ENCODE measurements around the gene APOF.
"Not testable (repeated sequence)": the region's sequence is repeated elsewhere in the genome, so short reads cannot be mapped to it uniquely, and the experiment has no call there.

Gene APOF

GRCh38 chr12:56366948-56367347 is 4.3 kb upstream of the APOF start:
- Histone ChIP-seq H3K4me3 (ENCODE audit: low read length) (no peak overlapping the region), H3K27me3 (ENCODE audit: control insufficient read depth, insufficient read depth, low read length) (no peaks in the 10 kb centered on the region), H3K4me1 (ENCODE audit: control insufficient read depth, insufficient read depth, low read length) (no peaks in the 10 kb centered on the region), H3K9me3 (ENCODE audit: control insufficient read depth, insufficient read depth, low read length) (no peaks in the 10 kb centered on the region), H3K27ac (ENCODE audit: low read length) (no peak overlapping the region), H3K36me3 (ENCODE audit: control insufficient read depth, insufficient read depth, low read length) (no peaks in the 10 kb centered on the region)
- no peak for DNase-seq (ENCODE audit: low read depth, low spot score)
- WGBS (ENCODE audit: insufficient coverage, insufficient read length) = no CpG with 5 or more reads among the region's 3 CpGs

GRCh38 chr12:56361487-56362129 is 1.0 kb downstream of the APOF start:
- H3K4me1 ChIP-seq (ENCODE audit: control insufficient read depth, insufficient read depth, low read length) = 0 out of 2 replicates have a peak, but pooled peaks cover 1% of the 10 kb centered on the region
- H3K27ac ChIP-seq (ENCODE audit: low read length) = no peak overlapping the region
- no peaks in the 10 kb centered on the region for H3K36me3 ChIP-seq (ENCODE audit: control insufficient read depth, insufficient read depth, low read length)
- H3K4me3 ChIP-seq (ENCODE audit: low read length) = no peak overlapping the region
- no peaks in the 10 kb centered on the region for H3K9me3 ChIP-seq (ENCODE audit: control insufficient read depth, insufficient read depth, low read length)
- no peaks in the 10 kb centered on the region for H3K27me3 ChIP-seq (ENCODE audit: control insufficient read depth, insufficient read depth, low read length)
- DNase-seq (ENCODE audit: low read depth, low spot score) = no peak
- WGBS (ENCODE audit: insufficient coverage, insufficient read length) = no CpG with 5 or more reads among the region's 8 CpGs

- peaks cover 12% of the 10 kb centered on the region; the same call in 1 of the 2 replicates for H3K36me3 ChIP-seq (ENCODE audit: control insufficient read depth, insufficient read depth, low read length)
- no CpG with 5 or more reads among the region's 54 CpGs for WGBS (ENCODE audit: insufficient coverage, insufficient read length)
- 0 out of 2 replicates have a peak, but pooled peaks cover 1% of the 10 kb centered on the region for H3K4me1 ChIP-seq (ENCODE audit: control insufficient read depth, insufficient read depth, low read length)
- peak within 1 kb of the TSS; percentile 88 for H3K4me3 ChIP-seq (ENCODE audit: low read length)
- no peaks in the 10 kb centered on the region for H3K27me3 ChIP-seq (ENCODE audit: control insufficient read depth, insufficient read depth, low read length)
- DNase-seq (ENCODE audit: low read depth, low spot score) = peak; percentile 99
- H3K9me3 ChIP-seq (ENCODE audit: control insufficient read depth, insufficient read depth, low read length) = no peaks in the 10 kb centered on the region
- no peak within 1 kb of the TSS for H3K27ac ChIP-seq (ENCODE audit: low read length)
Observed at GRCh38 chr12:56359851-56360767, 2.5 kb downstream of the APOF start, which contains the start of gene STAT2. Gene STAT2, minus strand, starts transcription at chr12:56360107. Its CDS starts 3,536 bp downstream, at chr12:56356571.

DNA sequence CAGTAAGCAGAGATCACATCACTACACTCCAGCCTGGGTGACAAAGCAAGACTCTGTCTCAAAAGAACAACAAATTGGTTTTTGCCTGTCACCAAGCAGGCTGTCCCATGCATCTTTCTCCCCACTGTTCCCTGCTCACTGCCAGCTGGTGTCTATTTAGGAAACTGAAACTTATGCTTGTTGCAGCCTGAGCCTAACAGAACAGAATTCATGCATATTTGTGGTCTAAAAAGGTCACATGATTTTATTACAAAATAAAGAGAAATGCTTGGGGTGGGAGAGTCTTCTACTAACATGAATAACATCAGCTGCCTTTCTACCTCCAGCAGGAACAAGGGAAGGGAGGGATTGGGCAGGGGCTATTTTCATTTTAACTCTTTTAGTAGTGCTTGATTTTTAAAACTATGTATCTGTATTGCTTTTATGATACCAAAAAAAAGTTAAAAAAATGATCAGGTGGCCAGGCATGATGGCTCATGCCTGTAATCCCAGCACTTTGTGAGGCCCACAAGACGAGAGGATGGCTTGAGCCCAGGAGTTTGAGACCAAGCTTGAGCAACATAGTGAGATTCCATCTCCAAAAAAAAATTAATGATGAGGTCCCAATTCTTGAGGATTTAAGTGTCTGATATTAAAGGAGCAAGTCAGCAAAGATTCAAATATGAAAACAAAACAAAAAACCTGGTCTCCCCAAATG is 3.7 kb downstream of the APOF start:
- Histone ChIP-seq H3K27me3 (ENCODE audit: control insufficient read depth, insufficient read depth, low read length) (no peaks in the 10 kb centered on the region), H3K27ac (ENCODE audit: low read length) (no peak overlapping the region), H3K4me3 (ENCODE audit: low read length) (peak overlapping the region; percentile 88; the same call in 1 of the 2 replicates), H3K36me3 (ENCODE audit: control insufficient read depth, insufficient read depth, low read length) (peaks cover 21% of the 10 kb centered on the region; the same call in 1 of the 2 replicates), H3K4me1 (ENCODE audit: control insufficient read depth, insufficient read depth, low read length) (0 out of 2 replicates have a peak, but pooled peaks cover 1% of the 10 kb centered on the region), H3K9me3 (ENCODE audit: control insufficient read depth, insufficient read depth, low read length) (no peaks in the 10 kb centered on the region)
- no CpG with 5 or more reads among the region's 1 CpG for WGBS (ENCODE audit: insufficient coverage, insufficient read length)
- DNase-seq (ENCODE audit: low read depth, low spot score) = no peak

GRCh38 chr12:56351325-56351724 is 11.3 kb downstream of the APOF start:
- H3K36me3 ChIP-seq (ENCODE audit: control insufficient read depth, insufficient read depth, low read length) = peaks cover 39% of the 10 kb centered on the region
- H3K9me3 ChIP-seq (ENCODE audit: control insufficient read depth, insufficient read depth, low read length) = no peaks in the 10 kb centered on the region
- no peaks in the 10 kb centered on the region for H3K27me3 ChIP-seq (ENCODE audit: control insufficient read depth, insufficient read depth, low read length)
- no peak overlapping the region for H3K27ac ChIP-seq (ENCODE audit: low read length)
- H3K4me1 ChIP-seq (ENCODE audit: control insufficient read depth, insufficient read depth, low read length) = no peaks in the 10 kb centered on the region
- no peak for DNase-seq (ENCODE audit: low read depth, low spot score)
- no peak overlapping the region for H3K4me3 ChIP-seq (ENCODE audit: low read length)
- no CpG with 5 or more reads among the region's 2 CpGs for WGBS (ENCODE audit: insufficient coverage, insufficient read length)

DNA sequence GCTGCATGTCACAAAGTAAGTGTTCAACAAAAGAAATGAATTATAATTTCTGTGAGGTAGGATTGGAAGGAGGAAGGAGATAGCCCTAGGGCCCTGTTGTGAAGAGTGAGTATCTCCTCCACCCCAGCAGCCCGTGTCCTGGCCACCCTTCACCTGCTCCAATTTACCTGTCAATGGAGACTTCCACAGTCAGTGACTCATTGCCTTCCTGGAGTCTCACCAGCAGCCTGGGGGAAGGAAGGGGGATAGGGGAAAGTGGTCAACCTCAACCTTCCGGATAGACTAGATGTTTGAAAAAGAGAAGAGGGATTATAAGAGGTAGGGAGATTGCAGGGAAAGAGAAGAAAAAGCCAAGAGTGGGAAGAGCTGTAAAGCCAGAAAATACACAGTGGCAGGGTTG is 12.0 kb downstream of the APOF start:
- no CpG with 5 or more reads among the region's 2 CpGs for whole genome bisulfite sequencing (ENCODE audit: insufficient coverage, insufficient read length)
- DNase-seq (ENCODE audit: low read depth, low spot score) = no peak
- Histone ChIP-seq H3K9me3 (ENCODE audit: control insufficient read depth, insufficient read depth, low read length) (no peaks in the 10 kb centered on the region), H3K4me1 (ENCODE audit: control insufficient read depth, insufficient read depth, low read length) (no peaks in the 10 kb centered on the region), H3K36me3 (ENCODE audit: control insufficient read depth, insufficient read depth, low read length) (peaks cover 32% of the 10 kb centered on the region), H3K27ac (ENCODE audit: low read length) (no peak overlapping the region), H3K4me3 (ENCODE audit: low read length) (no peak overlapping the region), H3K27me3 (ENCODE audit: control insufficient read depth, insufficient read depth, low read length) (no peaks in the 10 kb centered on the region)

DNA sequence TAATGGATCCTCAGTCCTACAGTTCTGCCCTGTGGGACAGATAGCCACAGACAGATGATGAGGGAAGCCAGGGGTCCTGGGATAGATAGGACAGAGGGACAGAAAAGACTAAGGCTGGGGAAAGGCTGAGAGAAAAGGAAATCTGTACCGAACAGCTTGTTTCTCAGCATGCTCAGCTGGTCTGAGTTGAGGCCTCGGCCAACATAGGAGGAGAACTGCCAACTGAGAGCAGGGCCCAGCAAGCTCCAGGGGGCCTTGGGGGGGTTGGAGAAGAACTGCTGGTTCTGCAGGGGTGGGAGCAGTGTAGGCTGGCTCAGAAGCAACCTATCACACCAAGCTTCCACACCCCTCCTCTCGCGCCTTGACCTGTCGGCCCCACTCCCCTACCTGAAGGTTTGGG is 13.9 kb downstream of the APOF start:
- no peaks in the 10 kb centered on the region for H3K27me3 ChIP-seq (ENCODE audit: control insufficient read depth, insufficient read depth, low read length)
- no CpG with 5 or more reads among the region's 5 CpGs for WGBS (ENCODE audit: insufficient coverage, insufficient read length)
- no peaks in the 10 kb centered on the region for H3K4me1 ChIP-seq (ENCODE audit: control insufficient read depth, insufficient read depth, low read length)
- no peak overlapping the region for H3K27ac ChIP-seq (ENCODE audit: low read length)
- H3K4me3 ChIP-seq (ENCODE audit: low read length) = no peak overlapping the region
- DNase-seq (ENCODE audit: low read depth, low spot score) = no peak
- H3K9me3 ChIP-seq (ENCODE audit: control insufficient read depth, insufficient read depth, low read length) = no peaks in the 10 kb centered on the region
- peaks cover 19% of the 10 kb centered on the region for H3K36me3 ChIP-seq (ENCODE audit: control insufficient read depth, insufficient read depth, low read length)

DNA sequence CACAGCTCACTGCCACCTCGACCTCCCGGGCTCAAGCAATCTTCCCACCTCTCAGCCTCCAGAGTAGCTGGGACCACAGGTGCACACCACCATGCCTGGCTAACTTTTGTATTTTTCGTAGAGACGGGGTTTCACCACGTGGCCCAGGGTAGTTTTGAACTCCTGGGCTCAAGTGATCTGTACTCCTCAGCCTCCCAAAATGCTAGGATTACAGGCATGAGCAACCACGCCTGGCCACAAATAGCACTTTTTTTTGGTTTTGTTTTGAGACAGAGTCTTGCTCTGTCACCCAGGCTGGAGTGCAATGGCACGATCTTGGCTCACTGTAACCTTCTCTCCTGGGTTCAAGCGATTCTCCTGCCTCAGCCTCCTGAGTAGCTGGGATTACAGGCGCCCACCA is 15.4 kb downstream of the APOF start:
- H3K4me3 ChIP-seq (ENCODE audit: low read length); H3K9me3 ChIP-seq (ENCODE audit: control insufficient read depth, insufficient read depth, low read length); H3K27me3 ChIP-seq (ENCODE audit: control insufficient read depth, insufficient read depth, low read length); H3K27ac ChIP-seq (ENCODE audit: low read length); DNase-seq (ENCODE audit: low read depth, low spot score); H3K4me1 ChIP-seq (ENCODE audit: control insufficient read depth, insufficient read depth, low read length): not testable (repeated sequence)
- no CpG with 5 or more reads among the region's 9 CpGs for WGBS (ENCODE audit: insufficient coverage, insufficient read length)
- H3K36me3 ChIP-seq (ENCODE audit: control insufficient read depth, insufficient read depth, low read length) = peaks cover 28% of the 10 kb centered on the region

DNA sequence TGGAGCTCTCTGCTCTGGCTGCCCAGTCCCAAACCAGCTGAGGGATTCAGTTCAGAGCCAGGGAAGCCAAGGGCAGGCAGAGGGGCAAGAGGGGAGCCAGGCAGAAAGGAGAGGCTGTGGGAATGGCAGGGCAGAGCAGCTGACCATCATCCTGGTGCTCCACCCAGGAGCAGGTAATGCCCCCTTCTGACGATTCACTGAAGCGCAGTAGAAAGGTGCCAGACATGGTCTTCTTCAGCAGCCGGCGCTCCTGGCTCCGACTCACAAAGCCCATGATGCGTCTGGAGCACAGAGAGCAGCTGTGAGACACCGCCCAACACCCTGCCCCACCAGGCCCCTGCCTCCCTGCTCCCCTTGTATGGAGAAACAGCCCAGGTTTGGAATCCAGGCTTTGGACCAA is 16.0 kb downstream of the APOF start:
- Histone ChIP-seq H3K9me3 (ENCODE audit: control insufficient read depth, insufficient read depth, low read length) (no peaks in the 10 kb centered on the region), H3K27ac (ENCODE audit: low read length) (no peak overlapping the region), H3K27me3 (ENCODE audit: control insufficient read depth, insufficient read depth, low read length) (no peaks in the 10 kb centered on the region), H3K4me1 (ENCODE audit: control insufficient read depth, insufficient read depth, low read length) (no peaks in the 10 kb centered on the region), H3K4me3 (ENCODE audit: low read length) (no peak overlapping the region), H3K36me3 (ENCODE audit: control insufficient read depth, insufficient read depth, low read length) (peaks cover 28% of the 10 kb centered on the region)
- no peak for DNase-seq (ENCODE audit: low read depth, low spot score)
- no CpG with 5 or more reads among the region's 7 CpGs for WGBS (ENCODE audit: insufficient coverage, insufficient read length)

DNA sequence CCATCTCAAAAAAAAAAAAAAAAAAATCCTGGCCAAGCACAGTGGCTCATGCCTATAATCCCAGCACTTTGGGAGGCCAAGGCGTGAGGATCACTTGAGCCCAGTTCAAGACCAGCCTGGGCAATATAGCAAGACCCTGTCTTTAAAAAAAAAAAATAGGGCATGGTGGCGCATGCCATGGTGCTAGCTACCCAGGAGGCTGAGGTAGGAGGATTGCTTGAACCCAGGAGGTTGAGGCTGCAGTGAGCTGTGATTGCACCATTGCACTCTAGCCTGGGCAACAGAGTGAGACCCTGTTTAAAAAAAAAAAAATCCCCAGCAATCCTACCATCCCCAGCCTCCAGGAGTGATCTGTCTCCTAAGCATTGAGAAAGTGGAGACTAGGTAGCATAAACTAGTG is 20.4 kb downstream of the APOF start:
- H3K36me3 ChIP-seq (ENCODE audit: control insufficient read depth, insufficient read depth, low read length); H3K4me1 ChIP-seq (ENCODE audit: control insufficient read depth, insufficient read depth, low read length); H3K27ac ChIP-seq (ENCODE audit: low read length); H3K4me3 ChIP-seq (ENCODE audit: low read length); H3K27me3 ChIP-seq (ENCODE audit: control insufficient read depth, insufficient read depth, low read length); H3K9me3 ChIP-seq (ENCODE audit: control insufficient read depth, insufficient read depth, low read length); DNase-seq (ENCODE audit: low read depth, low spot score): not testable (repeated sequence)
- no CpG with 5 or more reads among the region's 2 CpGs for WGBS (ENCODE audit: insufficient coverage, insufficient read length)
